GM18909 (cell line): ENCODE data around the gene PKDREJ.
"Not testable (repeated sequence)": the region's sequence is repeated elsewhere in the genome, so short reads cannot be mapped to it uniquely, and the experiment has no call there.

ENCODE experiments used
- ATAC-seq: cut with Tn5 transposase; IDR thresholded peaks from one replicate; pipeline ENCODE4 v1.9.1; 2021; ENCODE audit warnings: mild to moderate bottlenecking; ENCODE audit not compliant: unreplicated experiment, poor library complexity

Gene PKDREJ

GRCh38 chr22:46263216-46263590 is at the start of gene PKDREJ:
PKDREJ (minus strand) TSS chr22:46263343; CDS start chr22:46263322, 21 bp downstream.
- no peak for ATAC-seq

GRCh38 chr22:46312848-46313247 is 49.7 kb upstream of the PKDREJ start:
- not testable (repeated sequence) for ATAC-seq

GRCh38 chr22:46312056-46312455 is 48.9 kb upstream of the PKDREJ start:
- no peak for ATAC-seq

GRCh38 chr22:46309526-46310085 is 46.5 kb upstream of the PKDREJ start:
- no peak for ATAC-seq

- no peak for ATAC-seq
Measured at GRCh38 chr22:46308283-46308988, 45.3 kb upstream of the PKDREJ start.

- ATAC-seq = no peak
Measured at GRCh38 chr22:46303347-46303965, 40.3 kb upstream of the PKDREJ start.

GRCh38 chr22:46300491-46300890 is 37.3 kb upstream of the PKDREJ start:
- no peak for ATAC-seq

- ATAC-seq = no peak
Measured at GRCh38 chr22:46299101-46299500, 36.0 kb upstream of the PKDREJ start.

- peak; percentile 11 for ATAC-seq
Measured at GRCh38 chr22:46297151-46297812, 34.1 kb upstream of the PKDREJ start.

- peak; percentile 95 for ATAC-seq
Measured at GRCh38 chr22:46296257-46297150, 33.4 kb upstream of the PKDREJ start, which contains the start of gene GTSE1. GTSE1 (plus strand) TSS chr22:46296870; CDS start chr22:46297401, 531 bp downstream.

- no peak for ATAC-seq
Measured at GRCh38 chr22:46295277-46295971, 32.3 kb upstream of the PKDREJ start.

- ATAC-seq = no peak
Measured at GRCh38 chr22:46294784-46295183, 31.6 kb upstream of the PKDREJ start.

- ATAC-seq = no peak
Measured at GRCh38 chr22:46293577-46294260, 30.6 kb upstream of the PKDREJ start.

GRCh38 chr22:46292732-46293131 is 29.6 kb upstream of the PKDREJ start:
- ATAC-seq = no peak

GRCh38 chr22:46292173-46292572 is 29.0 kb upstream of the PKDREJ start:
- no peak for ATAC-seq

- ATAC-seq = no peak
Measured at GRCh38 chr22:46290843-46291785, 28.0 kb upstream of the PKDREJ start.

GRCh38 chr22:46290121-46290842 is 27.1 kb upstream of the PKDREJ start:
- ATAC-seq = no peak
